H1 (cell line): ENCODE measurements around the gene SH2D4B. TPM values are rescaled to one million over a fixed set of nuclear protein-coding genes. Genes with fewer than 3 reads are reported as not detected.

Experiments
- CTCF ChIA-PET: fragments of 300-600 bp; sonication (Branson Sonifier 250); formaldehyde crosslinking; loops from one replicate; lab custom pipeline; 2021; ENCODE audit not compliant: partially characterized antibody; lab: Charles Lee
- POLR2A ChIA-PET: fragments of 300-600 bp; sonication (Branson Sonifier 250); formaldehyde crosslinking; loops from one replicate; lab custom pipeline; 2021; ENCODE audit warnings: inconsistent platforms; ENCODE audit not compliant: partially characterized antibody; lab: Charles Lee
- DNase-seq, 2 experiments: peaks; one replicate each; pipeline versions ENCODE4 v3.0.0 to v3.0.0-alpha.2; 2010 to 2022; ENCODE audit warnings: low spot score in 2 of 2, low read depth in 1 of 2, mixed read lengths in 1 of 2
- FAIRE-seq: peaks from 2 replicates; lab custom pipeline; 2011; peaks lifted over from hg19 to GRCh38; lab: Jason Lieb, UNC
- H2AFZ ChIP-seq: 2 replicates; pipeline ENCODE4 v1.8.1; 2012; ENCODE audit warnings: low read length, inconsistent platforms
- H2AK5ac ChIP-seq: 2 replicates; pipeline ENCODE4 v1.6.1; 2013; ENCODE audit warnings: low read depth, low read length
- H2BK120ac ChIP-seq: replicated peaks from 2 replicates; pipeline ENCODE3; 2013; ENCODE audit warnings: low read depth, low read length, inconsistent platforms
- H2BK12ac ChIP-seq: 2 replicates; pipeline ENCODE4 v1.6.1; 2013; ENCODE audit warnings: low read depth, low read length
- H2BK15ac ChIP-seq: 2 replicates; pipeline ENCODE4 v1.6.1; 2013; ENCODE audit warnings: low read length
- H2BK20ac ChIP-seq: 2 replicates; pipeline ENCODE4 v1.6.1; 2013; ENCODE audit warnings: low read length
- H2BK5ac ChIP-seq: 2 replicates; pipeline ENCODE4 v1.6.1; 2013; ENCODE audit warnings: low read depth, low read length
- H3K14ac ChIP-seq: 2 replicates; pipeline ENCODE4 v1.6.1; 2013; ENCODE audit warnings: inconsistent platforms; ENCODE audit not compliant: insufficient read length
- H3K18ac ChIP-seq: 2 replicates; pipeline ENCODE4 v1.6.1; 2013; ENCODE audit warnings: low read length; ENCODE audit errors: extremely low read depth
- H3K23ac ChIP-seq: 2 replicates; pipeline ENCODE4 v1.6.1; 2013; ENCODE audit warnings: inconsistent platforms; ENCODE audit not compliant: insufficient read length
- H3K23me2 ChIP-seq: 2 replicates; pipeline ENCODE4 v1.6.1; 2013; ENCODE audit warnings: low read depth, low read length
- H3K27ac ChIP-seq: 2 replicates; pipeline ENCODE4 v1.6.1; 2011; ENCODE audit warnings: low read depth, low read length, inconsistent platforms
- H3K27me3 ChIP-seq, 4 experiments: replicated peaks in 1 of 4; 1 replicate in 1 of 4; 2 replicates in 3 of 4; pipeline versions ENCODE4 v1.6.1 to v1.8.1; 2011 to 2013; ENCODE audit warnings: low read length in 3 of 4, mild to moderate bottlenecking in 3 of 4, inconsistent platforms in 2 of 4, mixed read lengths in 2 of 4, moderate library complexity in 1 of 4; ENCODE audit not compliant: control insufficient read depth in 3 of 4, insufficient read depth in 3 of 4; ENCODE audit errors: extremely low read depth in 1 of 4
- H3K36me3 ChIP-seq, 4 experiments: 2 replicates each; pipeline versions ENCODE4 v1.6.1 to v1.8.1; 2011 to 2013; ENCODE audit warnings: mild to moderate bottlenecking in 4 of 4, low read length in 3 of 4, moderate library complexity in 2 of 4, control low read depth in 1 of 4, inconsistent platforms in 1 of 4; ENCODE audit not compliant: insufficient read depth in 4 of 4, control insufficient read depth in 2 of 4
- H3K4ac ChIP-seq: replicated peaks from 2 replicates; pipeline ENCODE3; 2013; ENCODE audit warnings: low read length, low read depth, mixed read lengths, inconsistent platforms; ENCODE audit not compliant: insufficient read length
- H3K4me1 ChIP-seq, 4 experiments: replicated peaks in 1 of 4; 1 replicate in 1 of 4; 2 replicates in 3 of 4; pipeline versions ENCODE4 v1.6.1 to v1.8.1; 2011 to 2013; ENCODE audit warnings: low read length in 3 of 4, inconsistent platforms in 2 of 4, mixed read lengths in 1 of 4; ENCODE audit not compliant: insufficient read depth in 4 of 4, control insufficient read depth in 3 of 4
- H3K4me2 ChIP-seq, 2 experiments: 2 replicates each; pipeline versions ENCODE4 v1.6.1 to v1.8.1; 2011 to 2013; ENCODE audit warnings: low read depth in 2 of 2, low read length in 2 of 2, control low read depth in 1 of 2, inconsistent platforms in 1 of 2, mild to moderate bottlenecking in 1 of 2; ENCODE audit not compliant: insufficient read depth in 1 of 2
- H3K4me3 ChIP-seq, 4 experiments: fragments of 200-600, 300-600 bp in 1 of 4; sonication (generic), shearing (Covaris generic), sonication (Bioruptor Twin) in 1 of 4; 2 replicates each; pipeline versions ENCODE4 v1.5.1 to v1.8.1; 2011 to 2016; ENCODE audit warnings: low read length in 4 of 4, low read depth in 3 of 4, control low read depth in 2 of 4, inconsistent platforms in 2 of 4, mild to moderate bottlenecking in 2 of 4, mixed read lengths in 1 of 4, moderate library complexity in 1 of 4; ENCODE audit not compliant: insufficient read depth in 2 of 4; ENCODE audit errors: extremely low read depth in 1 of 4
- H3K56ac ChIP-seq: replicated peaks from 2 replicates; pipeline ENCODE3; 2013; ENCODE audit warnings: low read depth, mild to moderate bottlenecking, mixed read lengths, low read length, inconsistent platforms; ENCODE audit not compliant: insufficient read length
- H3K79me1 ChIP-seq: 2 replicates; pipeline ENCODE4 v1.6.1; 2013; ENCODE audit warnings: low read depth, low read length, control low read depth
- H3K79me2 ChIP-seq, 2 experiments: 2 replicates each; pipeline versions ENCODE4 v1.6.1 to v1.8.1; 2012 to 2013; ENCODE audit warnings: low read length in 2 of 2, mild to moderate bottlenecking in 2 of 2, inconsistent platforms in 1 of 2; ENCODE audit not compliant: insufficient read depth in 2 of 2, control insufficient read depth in 1 of 2
- H3K9ac ChIP-seq, 4 experiments: replicated peaks in 1 of 4; 1 replicate in 1 of 4; 2 replicates in 3 of 4; pipeline versions ENCODE4 v1.6.1 to v1.8.1; 2011 to 2013; ENCODE audit warnings: low read depth in 3 of 4, low read length in 3 of 4, control low read depth in 2 of 4, mild to moderate bottlenecking in 2 of 4, moderate library complexity in 2 of 4, inconsistent platforms in 1 of 4; ENCODE audit errors: extremely low read depth in 1 of 4
- H3K9me3 ChIP-seq, 2 experiments: 2 replicates each; pipeline versions ENCODE4 v1.6.1 to v1.8.1; 2012 to 2013; ENCODE audit warnings: mild to moderate bottlenecking in 2 of 2, moderate library complexity in 2 of 2, control low read depth in 1 of 2, inconsistent platforms in 1 of 2, low read depth in 1 of 2, low read length in 1 of 2, mixed read lengths in 1 of 2; ENCODE audit not compliant: insufficient read depth in 2 of 2
- H4K20me1 ChIP-seq, 2 experiments: replicated peaks in 1 of 2; 2 replicates each; pipeline versions ENCODE3 to v1.8.1; 2011 to 2013; ENCODE audit warnings: inconsistent platforms in 2 of 2, low read length in 2 of 2, mild to moderate bottlenecking in 1 of 2; ENCODE audit not compliant: insufficient read depth in 2 of 2, control insufficient read depth in 1 of 2
- H4K5ac ChIP-seq: 2 replicates; pipeline ENCODE4 v1.6.1; 2013; ENCODE audit warnings: low read length, low read depth, mixed read lengths, inconsistent platforms; ENCODE audit not compliant: insufficient read length
- H4K8ac ChIP-seq: 2 replicates; pipeline ENCODE4 v1.8.0; 2013; ENCODE audit warnings: mild to moderate bottlenecking, moderate library complexity, low read length, inconsistent platforms; ENCODE audit not compliant: insufficient read depth; ENCODE audit errors: extremely low read depth
- H4K91ac ChIP-seq: replicated peaks from 2 replicates; pipeline ENCODE3; 2013; ENCODE audit warnings: low read length, mixed read lengths, inconsistent platforms; ENCODE audit not compliant: insufficient read length
- CHD2 ChIP-seq: IDR thresholded peaks from 2 replicates; pipeline ENCODE4 v1.6.1; 2012; ENCODE audit warnings: low read length, improper control_type of control experiment
- POLR2AphosphoS5 ChIP-seq: IDR thresholded peaks from 2 replicates; pipeline ENCODE4 v1.6.1; 2011; ENCODE audit warnings: low read depth, low read length
- RFX5 ChIP-seq: IDR thresholded peaks from 2 replicates; pipeline ENCODE4 v1.6.1; 2011; ENCODE audit warnings: low read depth, low read length, improper control_type of control experiment, borderline replicate concordance
- SP2 ChIP-seq: IDR thresholded peaks from 2 replicates; pipeline ENCODE4 v1.6.1; 2012; ENCODE audit warnings: mild to moderate bottlenecking, low read length, inconsistent platforms
- TAF1 ChIP-seq: IDR thresholded peaks from 2 replicates; pipeline ENCODE4 v1.6.1; 2011; ENCODE audit warnings: mild to moderate bottlenecking, low read depth, low read length
- TCF12 ChIP-seq: IDR thresholded peaks from 2 replicates; pipeline ENCODE4 v1.6.1; 2011; ENCODE audit warnings: low read depth, mild to moderate bottlenecking, low read length
- WGBS, 2 experiments: shearing (Covaris generic) in 1 of 2; methylation state at CpG; one replicate each; pipeline versions ENCODE4 v1.1.6 to v1.1.7; 2013 to 2015; ENCODE audit warnings: low lambda C conversion rate in 2 of 2, mixed read lengths in 2 of 2, inconsistent platforms in 1 of 2, low coverage in 1 of 2, missing lambda C conversion rate in 1 of 2; ENCODE audit not compliant: insufficient replicate concordance in 2 of 2, insufficient coverage in 1 of 2, insufficient read length in 1 of 2; ENCODE audit errors: extremely low coverage in 1 of 2, missing lambda C conversion rate in 1 of 2; 5-methylcytosine and 5-hydroxymethylcytosine counted together
- polyA plus RNA-seq, 7 experiments: library from polyadenylated mRNA; depleted of rRNA in 3 of 7; stranded (reverse) in 5 of 7; unstranded in 2 of 7; fragments of >200 nt in 5 of 7; fragments of 200-250 nt in 2 of 7; gene quantifications; 1 replicate in 5 of 7; 2 replicates in 1 of 7; 4 replicates in 1 of 7; pipeline versions ENCODE4 v1.2.1 to v1.2.3, GENCODE V29; 2011 to 2013; ENCODE audit warnings: missing spikeins in 2 of 7, mixed read lengths in 2 of 7
- total RNA-seq: library from RNA; stranded (reverse); fragmentation: NEBNext Ultra II Directional; extraction: Animal tissue kit (Norgen Biotek cat#: 25700); gene quantifications from 2 replicates; pipeline ENCODE4 v1.2.1, GENCODE V29; 2021

The SH2D4B gene
- total and polyA plus RNA-seq, 2 of the 8 experiments (the other 6 are each of a cell fraction or from before 2014, with no cell fraction given): 0.06 to 0.13 TPM

- Histone ChIP-seq H2BK120ac (no peak overlapping the region), H4K5ac (no peak overlapping the region), H3K14ac (no peak overlapping the region), H3K36me3 (peaks cover 1 to 24% (median 12%) of the 10 kb centered on the region in 4 experiments; a peak in 7 of 8 replicates), H2BK5ac (no peak overlapping the region), H4K20me1 (peaks cover 1 to 3% of the 10 kb centered on the region in 2 experiments), H3K23ac (no peak overlapping the region), H3K56ac (no peak overlapping the region), H3K27me3 (no peaks in the 10 kb centered on the region), H3K79me2 (no peaks in the 10 kb centered on the region), H2BK20ac (no peak overlapping the region), H3K18ac (no peak overlapping the region), H3K9me3 (no peaks in the 10 kb centered on the region), H3K79me1 (no peaks in the 10 kb centered on the region), H2BK12ac (no peak overlapping the region), H3K4ac (no peak overlapping the region), H3K4me2 (no peak overlapping the region), H3K27ac (no peak overlapping the region), H3K9ac (no peak overlapping the region), H2AFZ (no peak overlapping the region), H2BK15ac (no peak overlapping the region)
- no peak for DNase-seq
- CTCF ChIA-PET: interaction anchor here (0.7 to 3.0 kb wide), 2 partner anchors 13 to 74 kb away, joined by 3 to 22 read pairs; no protein-coding TSS in a partner anchor
- WGBS, 2 experiments: 86% methylated on average over 13 of the region's 17 CpGs; no CpG with 5 or more reads in 1 of the 2 experiments
- no peak for TF ChIP-seq POLR2AphosphoS5
- no peak for TF ChIP-seq CHD2
- TF ChIP-seq RFX5: no peak
- no peak for TF ChIP-seq SP2
- no peak for TF ChIP-seq TAF1
- no peak for TF ChIP-seq TCF12
- TF ChIP-seq, all 59 proteins: peak for 0
- Histone ChIP-seq H3K4me3 (no peak overlapping the region), H3K4me1 (peaks cover 0 to 2% (median 0%) of the 10 kb centered on the region in 4 experiments; a peak in 3 of 7 replicates), H4K91ac (no peak overlapping the region), H2AK5ac (no peak overlapping the region), H3K23me2 (no peaks in the 10 kb centered on the region), H4K8ac (no peak overlapping the region)
- POLR2A ChIA-PET: no interaction called here
- FAIRE-seq: no peak
Measured at GRCh38 chr10:80518143-80518806, 19.4 kb upstream of the SH2D4B start.
